NCI-H82 treated with DMSO at 0.1 percent for 48 hours (cell line): ENCODE results near the gene IRF2BPL.

ENCODE experiments used
- DNase-seq: peaks from one replicate; lab custom pipeline; 2025; ENCODE audit not compliant: unreplicated experiment; lab: John Stamatoyannopoulos, UW

IRF2BPL gene

GRCh38 chr14:77028384-77029231 lies at the start of gene IRF2BPL:
Gene IRF2BPL, minus strand, starts transcription at chr14:77028708. Its CDS starts 916 bp downstream, at chr14:77027792.
- peak; percentile 85 for DNase-seq

GRCh38 chr14:77077040-77077439 lies 48.5 kb upstream of the IRF2BPL start:
- no peak for DNase-seq

- no peak for DNase-seq
These were observed 47.7 kb upstream of the IRF2BPL start for GRCh38 chr14:77076113-77076631.

- no peak for DNase-seq
These were observed 46.5 kb upstream of the IRF2BPL start for GRCh38 chr14:77074969-77075368.

GRCh38 chr14:77071938-77072388 lies 43.5 kb upstream of the IRF2BPL start:
- no peak for DNase-seq

GRCh38 chr14:77069551-77069950 lies 41.0 kb upstream of the IRF2BPL start:
- DNase-seq: no peak

- peak; percentile 31 for DNase-seq
These were observed 40.2 kb upstream of the IRF2BPL start for GRCh38 chr14:77068517-77069200.

GRCh38 chr14:77067632-77068516 lies 39.4 kb upstream of the IRF2BPL start:
- peak; percentile 31 for DNase-seq

- no peak for DNase-seq
These were observed 38.2 kb upstream of the IRF2BPL start for GRCh38 chr14:77066578-77067172.

- DNase-seq: no peak
These were observed 37.5 kb upstream of the IRF2BPL start for GRCh38 chr14:77065851-77066577.

- no peak for DNase-seq
These were observed 36.1 kb upstream of the IRF2BPL start for GRCh38 chr14:77064521-77065178.

GRCh38 chr14:77063571-77064171 lies 35.2 kb upstream of the IRF2BPL start:
- no peak for DNase-seq

- no peak for DNase-seq
These were observed 33.8 kb upstream of the IRF2BPL start for GRCh38 chr14:77062261-77062660.

GRCh38 chr14:77061630-77062257 lies 33.2 kb upstream of the IRF2BPL start:
- DNase-seq: no peak

GRCh38 chr14:77059276-77059915 lies 30.9 kb upstream of the IRF2BPL start:
- DNase-seq: no peak

GRCh38 chr14:77058785-77059184 lies 30.3 kb upstream of the IRF2BPL start:
- DNase-seq: no peak

GRCh38 chr14:77058117-77058516 lies 29.6 kb upstream of the IRF2BPL start:
- no peak for DNase-seq

- no peak for DNase-seq
These were observed 27.5 kb upstream of the IRF2BPL start for GRCh38 chr14:77055981-77056380.
